CD4-positive, alpha-beta T cell treated with Interleukin-12 subunit alpha and Interleukin-12 subunit beta, for 1 hour (primary cell): ENCODE results near the gene TMEM59L.
A peak's percentile ranks its signal among the peaks of the same experiment; 100 is the strongest.
"Not testable (repeated sequence)": the region's sequence is repeated elsewhere in the genome, so short reads cannot be mapped to it uniquely, and the experiment has no call there.

Source experiments
- DNase-seq: peaks from one replicate; pipeline ENCODE4 v3.0.0-alpha.2; 2020

TMEM59L gene

GRCh38 chr19:18612772-18613588 lies at the start of gene TMEM59L:
TMEM59L (plus strand) TSS chr19:18612870; CDS start chr19:18612959, 89 bp downstream.
- peak; percentile 59 for DNase-seq

- no peak for DNase-seq
Observed at GRCh38 chr19:18566953-18567352, 45.7 kb upstream of the TMEM59L start.

DNA sequence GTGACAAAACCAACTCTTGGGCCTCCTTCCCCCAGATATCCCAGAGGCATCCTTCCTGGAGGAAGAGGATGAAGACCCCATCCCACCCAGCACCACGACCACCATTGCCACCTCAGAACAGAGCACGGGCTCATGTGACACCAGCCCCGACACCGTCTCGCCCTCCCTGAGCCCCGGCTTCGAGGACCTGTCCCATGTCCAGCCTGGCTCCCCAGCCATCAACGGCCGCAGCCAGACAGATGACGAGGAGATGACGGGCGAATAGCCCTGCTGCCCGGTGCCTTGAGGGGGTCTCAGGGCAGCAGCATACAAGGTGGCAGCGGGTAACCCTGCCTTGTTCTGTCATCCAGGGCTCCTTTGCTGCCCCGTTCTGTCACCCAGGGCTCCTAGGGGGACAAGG lies 44.3 kb upstream of the TMEM59L start:
- DNase-seq: no peak

DNA sequence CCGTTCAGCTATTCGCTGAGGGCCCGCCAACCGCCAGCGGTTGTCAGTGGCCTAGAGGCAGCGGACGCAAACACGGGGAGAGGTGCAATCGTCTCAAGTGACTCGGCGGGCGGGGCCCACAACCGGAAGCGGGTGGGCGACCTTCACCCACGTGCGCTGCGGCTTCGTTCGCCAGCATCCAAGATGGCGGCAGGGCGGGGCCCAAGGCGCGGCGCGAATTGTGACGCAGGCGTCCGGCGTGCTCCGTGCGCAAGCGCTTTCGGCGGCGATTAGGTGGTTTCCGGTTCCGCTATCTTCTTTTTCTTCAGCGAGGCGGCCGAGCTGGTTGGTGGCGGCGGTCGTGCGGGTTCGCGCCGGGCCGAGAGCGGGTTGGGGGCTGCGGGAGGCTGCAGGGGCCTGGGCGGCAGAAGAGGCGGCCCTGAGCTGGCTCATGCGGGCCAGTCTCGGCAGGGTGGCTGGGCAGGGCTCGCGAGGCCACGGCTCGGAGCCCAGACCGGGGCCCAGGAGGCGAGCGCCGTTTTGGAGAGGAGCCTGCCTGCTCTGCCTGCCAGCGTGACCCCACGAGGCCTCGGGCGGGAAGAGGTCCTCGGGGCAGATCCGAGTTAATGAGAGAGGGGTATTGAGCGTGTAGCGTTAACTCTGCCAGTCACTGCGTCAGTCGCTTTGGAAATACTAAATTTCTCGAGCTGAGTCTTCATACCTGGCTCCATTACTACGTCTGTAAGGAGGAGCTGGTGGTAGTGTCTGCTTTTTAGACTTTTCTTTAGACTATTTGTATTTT lies 40.9 kb upstream of the TMEM59L start, which contains the start of gene UBA52:
Gene UBA52, plus strand, starts transcription at position 294 of the 781 bp plus-strand sequence. CDS start 1,444 bp downstream, outside the sequence.
- DNase-seq: peak; percentile 99

DNA sequence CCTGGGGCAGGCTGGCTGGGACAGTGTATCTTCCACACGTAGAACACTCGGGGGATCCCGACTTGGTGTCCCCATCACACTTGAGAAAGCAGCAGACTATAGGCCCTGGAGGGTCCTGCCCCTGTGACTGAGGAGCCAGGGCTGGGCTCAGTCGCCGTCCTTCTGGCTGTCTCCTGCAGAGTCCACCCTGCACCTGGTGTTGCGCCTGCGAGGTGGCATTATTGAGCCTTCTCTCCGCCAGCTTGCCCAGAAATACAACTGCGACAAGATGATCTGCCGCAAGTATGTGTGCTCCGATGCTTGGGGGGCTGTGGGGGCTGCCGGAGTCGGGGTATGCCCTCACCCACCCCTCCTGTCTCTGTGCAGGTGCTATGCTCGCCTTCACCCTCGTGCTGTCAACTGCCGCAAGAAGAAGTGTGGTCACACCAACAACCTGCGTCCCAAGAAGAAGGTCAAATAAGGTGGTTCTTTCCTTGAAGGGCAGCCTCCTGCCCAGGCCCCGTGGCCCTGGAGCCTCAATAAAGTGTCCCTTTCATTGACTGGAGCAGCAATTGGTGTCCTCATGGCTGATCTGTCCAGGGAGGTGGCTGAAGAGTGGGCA lies 37.9 kb upstream of the TMEM59L start:
- no peak for DNase-seq

DNA sequence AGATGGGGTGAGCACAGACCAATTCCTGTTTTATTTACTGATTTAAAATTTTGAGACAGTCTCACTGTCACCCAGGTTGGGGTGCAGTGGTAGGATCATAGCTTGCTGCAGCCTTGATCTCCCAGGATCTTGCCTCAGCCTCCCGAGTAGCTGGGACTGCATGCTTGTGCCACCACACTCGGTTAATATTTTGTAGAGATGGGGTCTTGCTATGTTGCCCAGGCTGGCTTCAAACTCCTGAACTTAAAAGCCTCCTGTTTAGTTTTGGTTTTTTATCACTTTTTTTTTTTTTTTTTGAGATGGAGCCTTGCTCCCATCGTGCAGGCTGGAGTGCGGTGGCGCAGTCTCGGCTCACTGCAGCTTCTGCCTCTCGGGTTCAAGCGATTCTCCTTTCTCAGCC lies 36.3 kb upstream of the TMEM59L start:
- DNase-seq: no peak

GRCh38 chr19:18577365-18577914 lies 35.2 kb upstream of the TMEM59L start:
- DNase-seq: no peak

DNA sequence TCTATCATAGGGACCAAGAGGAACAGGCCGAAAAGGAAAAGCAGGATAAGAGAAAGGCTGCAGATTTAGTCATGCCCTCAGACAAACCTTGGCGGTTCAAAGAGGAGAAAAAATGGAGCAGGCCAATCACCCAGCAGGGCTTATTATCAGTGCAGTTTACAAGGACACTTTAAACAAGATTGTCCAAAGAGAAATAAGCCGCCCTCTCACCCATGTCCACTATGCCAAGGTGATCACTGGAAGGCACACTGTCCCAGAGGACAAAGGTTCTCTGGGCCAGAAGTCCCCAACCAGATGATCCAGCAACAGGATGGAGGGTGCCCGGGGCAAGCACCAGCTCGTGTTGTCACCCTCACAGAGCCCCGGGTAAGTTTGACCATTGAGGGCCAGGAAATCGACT lies 32.4 kb upstream of the TMEM59L start:
- DNase-seq: no peak

- DNase-seq: no peak
Observed at GRCh38 chr19:18586306-18586705, 26.4 kb upstream of the TMEM59L start.

- no peak for DNase-seq
Observed at GRCh38 chr19:18587561-18587960, 25.1 kb upstream of the TMEM59L start.

GRCh38 chr19:18587962-18588610 lies 24.6 kb upstream of the TMEM59L start:
- DNase-seq: no peak

DNA sequence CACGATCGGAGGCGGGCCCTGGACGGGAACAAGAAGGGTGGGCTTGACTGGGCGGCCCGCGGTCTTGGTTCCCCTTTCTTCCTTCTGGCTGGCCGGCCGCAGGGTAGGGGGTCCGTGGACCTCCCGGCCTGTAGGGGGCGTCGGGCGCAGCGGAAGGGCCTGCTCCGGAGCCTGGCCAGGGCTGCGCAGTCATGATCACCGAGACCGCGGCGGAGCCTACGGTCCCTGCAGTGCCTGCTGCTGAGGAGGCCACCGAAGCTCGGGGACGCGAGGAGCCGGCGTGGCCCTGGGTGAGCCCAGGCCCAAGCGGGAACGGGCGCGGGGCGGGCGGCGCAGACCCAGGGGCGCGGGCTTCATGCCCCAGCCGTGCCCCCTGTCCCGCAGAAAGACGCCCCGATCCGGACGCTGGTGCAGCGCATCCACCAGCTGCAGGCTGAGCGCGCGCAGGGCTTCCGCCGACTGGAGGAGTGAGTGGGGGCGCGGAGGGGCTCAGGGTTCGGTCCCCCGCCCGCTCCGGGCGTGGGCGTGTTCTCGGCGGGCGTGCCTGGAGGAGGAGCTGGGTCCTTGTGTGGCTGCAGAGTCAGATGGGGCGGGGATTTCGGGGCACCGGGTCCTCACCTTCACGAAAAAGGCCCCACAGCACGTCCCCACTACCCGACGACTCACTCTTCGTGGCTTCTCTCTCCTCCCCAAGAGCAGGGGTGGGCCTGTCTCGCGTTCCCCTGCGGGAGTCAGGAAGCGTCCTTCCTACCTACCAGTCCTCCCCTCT lies 23.9 kb upstream of the TMEM59L start, which contains the start of gene REX1BD:
Gene REX1BD, plus strand, starts transcription at position 188 of the 769 bp plus-strand sequence. Its CDS starts 4 bp downstream, at position 192.
- peak; percentile 89 for DNase-seq

DNA sequence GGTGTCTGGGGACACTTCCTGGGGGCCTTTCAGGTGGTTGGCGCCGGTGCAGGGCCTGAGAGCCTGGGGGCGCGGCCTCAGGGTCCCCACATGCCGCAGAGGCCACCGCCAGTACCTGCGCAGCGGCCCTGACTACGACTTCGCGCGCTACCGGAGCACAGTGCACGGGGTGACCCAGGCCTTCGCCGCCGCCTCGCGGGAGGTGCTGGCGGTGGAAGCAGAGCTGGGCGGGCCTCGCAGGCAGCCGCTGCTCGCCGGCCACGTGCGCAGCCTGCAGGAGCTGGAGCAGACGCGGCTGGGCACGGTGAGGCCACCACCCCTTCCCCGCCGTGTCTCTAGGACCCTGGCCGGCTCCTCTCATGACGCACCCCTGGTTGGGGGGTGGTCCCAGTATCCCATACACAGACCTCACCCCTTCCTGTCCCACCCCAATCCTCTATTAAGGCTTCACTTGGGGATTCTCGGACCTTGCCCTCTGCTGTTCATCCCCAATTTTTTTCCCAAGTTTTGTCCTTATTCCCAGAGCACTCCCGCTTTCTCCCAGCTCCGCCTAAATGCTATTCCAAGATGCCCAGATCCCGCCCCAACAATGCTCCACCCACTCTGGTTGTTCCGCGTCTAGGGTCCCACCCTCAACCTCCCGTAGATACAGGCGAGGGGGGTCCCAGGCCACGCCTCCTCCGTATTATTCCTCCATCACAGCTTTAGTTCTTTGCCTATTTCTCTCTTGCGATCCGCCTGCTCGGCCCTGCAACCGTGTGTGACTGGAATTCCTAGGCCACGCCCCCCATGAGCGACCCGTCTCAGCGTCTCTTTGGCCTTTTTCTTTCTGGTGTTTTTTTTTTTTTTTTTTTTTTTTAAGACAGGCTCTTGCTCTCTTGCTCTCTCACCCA lies 23.0 kb upstream of the TMEM59L start:
- DNase-seq: no peak

GRCh38 chr19:18590273-18591272 lies 22.1 kb upstream of the TMEM59L start:
- no peak for DNase-seq

DNA sequence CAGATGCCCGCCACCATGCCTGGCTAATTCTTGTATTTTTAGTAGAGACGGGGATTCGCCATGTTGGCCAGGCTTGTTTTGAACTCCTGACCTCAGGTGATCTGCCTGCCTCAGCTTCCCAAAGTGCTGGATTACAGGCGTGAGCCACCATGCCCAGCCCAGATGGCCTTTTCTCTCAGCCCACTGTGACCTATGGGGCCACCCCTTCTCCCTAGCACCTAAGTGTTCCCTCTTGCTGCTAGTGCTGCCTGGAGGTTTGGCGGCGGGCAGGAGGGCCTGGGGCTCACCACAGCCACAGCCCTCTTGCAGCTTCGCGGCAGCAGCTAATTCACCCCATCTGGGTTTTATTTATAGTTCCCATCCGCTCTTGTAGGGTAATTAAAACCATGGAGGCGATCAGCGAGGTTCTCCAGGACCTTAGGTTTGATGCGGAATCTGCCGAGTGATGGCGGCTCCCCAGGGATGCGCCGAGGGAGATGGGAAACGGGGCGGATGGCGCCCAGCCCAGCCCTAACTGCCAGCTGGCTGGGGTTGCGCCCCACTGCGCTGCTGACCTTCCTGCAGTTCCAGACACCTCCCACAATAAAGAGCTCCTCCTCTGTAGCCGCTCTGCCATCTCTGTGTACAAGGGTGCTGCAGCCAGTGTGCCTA lies 20.8 kb upstream of the TMEM59L start:
- no peak for DNase-seq

GRCh38 chr19:18592732-18593131 lies 19.9 kb upstream of the TMEM59L start:
- not testable (repeated sequence) for DNase-seq

DNA sequence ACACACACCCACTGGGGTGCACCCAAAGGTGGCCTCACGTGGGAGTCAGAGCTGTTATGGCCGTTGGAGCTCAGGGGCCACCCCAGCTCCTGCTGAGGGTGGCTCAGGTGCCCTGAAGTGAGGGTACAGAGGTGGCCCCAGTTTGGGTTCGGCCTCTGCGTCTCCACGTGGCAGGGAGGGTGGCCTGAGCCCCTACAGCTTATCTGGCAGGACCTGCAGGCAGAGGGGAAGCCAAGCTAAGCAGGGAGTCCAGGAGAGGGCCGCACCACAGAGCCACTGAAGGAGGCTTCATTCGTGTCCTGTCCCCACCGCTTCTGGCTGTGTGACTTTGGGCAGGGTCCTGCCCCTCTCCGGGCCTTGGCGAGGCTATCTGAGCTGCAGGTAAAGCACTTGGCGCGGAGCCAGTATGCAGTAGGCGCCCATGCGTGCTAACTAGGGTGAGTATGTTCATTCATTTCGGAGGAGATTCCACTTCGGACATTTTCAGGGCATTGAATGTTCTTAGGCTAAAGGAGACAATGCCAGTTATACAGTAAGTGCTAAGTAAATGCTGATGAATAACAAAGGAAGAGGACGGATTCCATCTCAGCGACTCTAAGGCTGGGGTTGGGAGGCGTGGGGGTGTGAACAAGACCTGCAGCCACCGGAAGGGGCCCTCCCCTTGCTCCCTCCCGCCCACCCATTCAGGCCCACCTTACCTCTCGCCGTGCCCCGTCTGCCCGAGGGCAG lies 19.1 kb upstream of the TMEM59L start:
- DNase-seq: no peak
